SU-DHL-6 (cell line): Measurements from ENCODE around the gene SRXN1.
A peak's percentile ranks its signal among the peaks of the same experiment; 100 is the strongest.

Experiments used
- H2AFZ ChIP-seq: fragments of 200-600 bp; sonication (generic); 2 replicates; pipeline ENCODE4 v1.6.1; 2014; ENCODE audit warnings: low read depth, mild to moderate bottlenecking, moderate library complexity, mixed read lengths, antibody characterized with exemption, low read length; ENCODE audit not compliant: severe bottlenecking
- H3F3A ChIP-seq: fragments of 200-600 bp; shearing (Covaris generic); 2 replicates; pipeline ENCODE4 v1.6.0; 2016; ENCODE audit warnings: antibody characterized with exemption, mild to moderate bottlenecking; ENCODE audit not compliant: insufficient read depth
- H3K27ac ChIP-seq: fragments of 200-600 bp; sonication (generic); 2 replicates; pipeline ENCODE4 v1.5.1; 2016; ENCODE audit warnings: low read depth, mild to moderate bottlenecking, low read length, moderate library complexity, mixed read lengths
- H3K27me3 ChIP-seq: fragments of 200-600 bp; sonication (generic), shearing (Covaris generic); 2 replicates; pipeline ENCODE4 v1.6.0; 2014; ENCODE audit warnings: mild to moderate bottlenecking, low read length
- H3K36me3 ChIP-seq: fragments of 200-600 bp; sonication (generic); 2 replicates; pipeline ENCODE4 v1.6.1; 2014; ENCODE audit warnings: mild to moderate bottlenecking, low read length, mixed read lengths
- H3K4me2 ChIP-seq: fragments of 300-600, 200-600 bp; shearing (Covaris generic), sonication (generic); 2 replicates; pipeline ENCODE4 v1.6.0; 2014; ENCODE audit warnings: low read length, low read depth, mild to moderate bottlenecking; ENCODE audit not compliant: poor library complexity, severe bottlenecking
- H3K4me3 ChIP-seq: fragments of 200-600 bp; sonication (generic); 2 replicates; pipeline ENCODE4 v1.5.1; 2014; ENCODE audit warnings: antibody characterized with exemption, low read length, mild to moderate bottlenecking, mixed read lengths; ENCODE audit not compliant: insufficient read depth, poor library complexity, severe bottlenecking
- H3K79me2 ChIP-seq: fragments of 200-600 bp; sonication (generic); 2 replicates; pipeline ENCODE4 v1.6.1; 2014; ENCODE audit warnings: mild to moderate bottlenecking, low read length, moderate library complexity; ENCODE audit not compliant: insufficient read depth
- H3K9ac ChIP-seq: fragments of 200-600 bp; sonication (generic); 2 replicates; pipeline ENCODE4 v1.7.0; 2014; ENCODE audit warnings: mild to moderate bottlenecking, low read length
- H3K9me2 ChIP-seq: fragments of 200-600 bp; sonication (generic); replicated peaks from 2 replicates; pipeline ENCODE4 v1.6.1; 2014; ENCODE audit warnings: low read length; ENCODE audit not compliant: insufficient read depth
- H3K9me3 ChIP-seq: fragments of 200-600 bp; sonication (generic); 2 replicates; pipeline ENCODE4 v1.6.1; 2014; ENCODE audit warnings: low read length, mixed read lengths; ENCODE audit not compliant: insufficient read depth
- H4K20me1 ChIP-seq: fragments of 200-600 bp; sonication (generic); 2 replicates; pipeline ENCODE4 v1.6.1; 2014; ENCODE audit warnings: low read depth, mild to moderate bottlenecking, antibody characterized with exemption, low read length, moderate library complexity, mixed read lengths
- CTCF ChIP-seq: fragments of 200-600 bp; sonication (generic); IDR thresholded peaks from one replicate; pipeline ENCODE4 v1.5.1; 2017; ENCODE audit warnings: antibody characterized with exemption, mild to moderate bottlenecking, low read length, moderate library complexity; ENCODE audit not compliant: insufficient read depth, poor library complexity, severe bottlenecking
- EZH2phosphoT487 ChIP-seq: fragments of 200-600 bp; sonication (generic), shearing (Covaris generic); conservative IDR thresholded peaks from 2 replicates; pipeline ENCODE4 v1.6.1; 2018; ENCODE audit warnings: mild to moderate bottlenecking, antibody characterized with exemption, low read length, moderate library complexity, mixed read lengths

SRXN1 gene

GRCh38 chr20:667351-668034 lies 14.5 kb upstream of the SRXN1 start:
- H3K36me3 ChIP-seq, result no peaks in the 10 kb centered on the region
- H3K9me3 ChIP-seq, result no peaks in the 10 kb centered on the region
- H3K27me3 ChIP-seq, result no peaks in the 10 kb centered on the region
- H4K20me1 ChIP-seq, result no peaks in the 10 kb centered on the region
- no peak overlapping the region for H2AFZ ChIP-seq
- no peaks in the 10 kb centered on the region for H3K79me2 ChIP-seq
- no peaks in the 10 kb centered on the region for H3K9me2 ChIP-seq
- no peak overlapping the region for H3K9ac ChIP-seq
- no peak overlapping the region for H3K27ac ChIP-seq
- H3K4me3 ChIP-seq, result no peak overlapping the region
- H3F3A ChIP-seq, result no peaks in the 10 kb centered on the region
- TF ChIP-seq CTCF (peak; percentile 92), EZH2phosphoT487 (no peak)
- H3K4me2 ChIP-seq, result no peak overlapping the region

GRCh38 chr20:666877-667276 lies 13.9 kb upstream of the SRXN1 start:
- Histone ChIP-seq H3K36me3 (no peaks in the 10 kb centered on the region), H3K9me2 (no peaks in the 10 kb centered on the region), H4K20me1 (no peaks in the 10 kb centered on the region), H3K4me2 (no peak overlapping the region), H3K79me2 (no peaks in the 10 kb centered on the region), H3K9ac (no peak overlapping the region), H3K9me3 (no peaks in the 10 kb centered on the region), H2AFZ (no peak overlapping the region), H3K4me3 (no peak overlapping the region), H3K27me3 (no peaks in the 10 kb centered on the region), H3F3A (no peaks in the 10 kb centered on the region), H3K27ac (no peak overlapping the region)
- TF ChIP-seq CTCF (no peak), EZH2phosphoT487 (no peak)

GRCh38 chr20:665276-665675 lies 12.3 kb upstream of the SRXN1 start:
- no peaks in the 10 kb centered on the region for H3F3A ChIP-seq
- no peak overlapping the region for H2AFZ ChIP-seq
- H3K36me3 ChIP-seq, result no peaks in the 10 kb centered on the region
- no peaks in the 10 kb centered on the region for H3K9me3 ChIP-seq
- no peak overlapping the region for H3K9ac ChIP-seq
- TF ChIP-seq EZH2phosphoT487 (no peak), CTCF (no peak)
- H3K27me3 ChIP-seq, result no peaks in the 10 kb centered on the region
- no peaks in the 10 kb centered on the region for H3K9me2 ChIP-seq
- no peaks in the 10 kb centered on the region for H4K20me1 ChIP-seq
- no peaks in the 10 kb centered on the region for H3K79me2 ChIP-seq
- no peak overlapping the region for H3K27ac ChIP-seq
- no peak overlapping the region for H3K4me3 ChIP-seq
- H3K4me2 ChIP-seq, result no peak overlapping the region
